ENCODE measurements around the gene EEF1G. TPM values are rescaled to one million over a fixed set of nuclear protein-coding genes. Genes with fewer than 3 reads are reported as not detected.

EEF1G gene
- total and polyA plus RNA-seq, 9 of the 15 experiments (the other 6 are each of a cell fraction or from before 2014, with no cell fraction given) = 985 to 2,349 (median 2,035) TPM

DNA sequence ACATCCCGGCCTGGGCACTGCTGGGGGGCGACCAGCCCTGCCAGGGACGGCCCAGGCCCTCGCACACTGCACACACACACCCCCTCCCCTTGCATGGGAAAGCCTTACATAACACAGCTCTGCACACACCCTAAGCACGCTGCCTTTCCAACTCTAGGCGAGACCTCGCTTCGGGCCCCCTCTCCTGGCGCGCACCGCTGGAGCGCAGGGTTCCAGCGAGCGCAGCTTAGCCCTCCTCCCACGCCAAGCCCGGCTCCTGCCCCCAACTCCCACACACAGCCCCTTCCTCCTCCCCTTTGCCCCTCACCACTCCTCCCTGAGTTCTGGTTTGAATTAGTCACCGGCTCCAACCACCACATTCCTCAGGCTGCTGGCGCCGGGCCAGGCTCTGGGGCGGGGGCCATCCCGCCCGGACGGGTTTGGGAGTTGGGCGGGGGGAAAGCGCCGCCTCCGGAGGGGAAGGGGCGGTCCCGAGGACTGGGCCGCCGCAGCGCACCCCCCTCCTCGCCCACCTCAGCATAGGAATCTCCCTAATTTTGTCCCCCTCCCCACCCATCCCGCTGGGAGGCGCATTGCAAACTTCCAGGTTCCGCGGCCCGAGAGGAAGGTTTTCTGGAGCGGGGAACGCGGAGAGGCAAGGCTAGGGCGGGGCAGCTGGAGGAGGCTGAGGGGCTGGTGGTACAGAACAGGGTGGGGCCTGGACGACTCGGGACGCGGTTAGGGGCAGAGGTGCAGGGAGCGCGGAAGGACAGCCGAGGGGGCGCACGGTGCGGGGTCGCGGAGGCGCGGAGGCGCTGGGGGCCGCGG, 28.1 kb downstream of the EEF1G start (continued):
- TF ChIP-seq ZBTB33 (CRISPR knock-in tag; IDR thresholded peaks at IDR 0.05) = peak; percentile 27; the same call in 1 of the 2 replicates
- TF ChIP-seq EGR1 (conservative IDR thresholded peaks at IDR 0.05) = peak; percentile 100
- TF ChIP-seq THRAP3 (IDR thresholded peaks at IDR 0.05; ENCODE audit: borderline replicate concordance) = no peak
- TF ChIP-seq COPS2 (conservative IDR thresholded peaks at IDR 0.05) = no peak
- TF ChIP-seq SNAPC5 (CRISPR knock-in tag; IDR thresholded peaks at IDR 0.05) = no peak
- TF ChIP-seq RNF2 (IDR thresholded peaks at IDR 0.05) = peak; percentile 84; the same call in 1 of the 2 replicates
- TF ChIP-seq, protein P1, sequence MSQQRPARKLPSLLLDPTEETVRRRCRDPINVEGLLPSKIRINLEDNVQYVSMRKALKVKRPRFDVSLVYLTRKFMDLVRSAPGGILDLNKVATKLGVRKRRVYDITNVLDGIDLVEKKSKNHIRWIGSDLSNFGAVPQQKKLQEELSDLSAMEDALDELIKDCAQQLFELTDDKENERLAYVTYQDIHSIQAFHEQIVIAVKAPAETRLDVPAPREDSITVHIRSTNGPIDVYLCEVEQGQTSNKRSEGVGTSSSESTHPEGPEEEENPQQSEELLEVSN (IDR thresholded peaks at IDR 0.05; ENCODE audit: borderline replicate concordance in 1 of 2, extremely low read depth in 1 of 2, insufficient read depth in 1 of 2, insufficient read length in 1 of 2, low read depth in 1 of 2, low read length in 1 of 2, poor library complexity in 1 of 2, severe bottlenecking in 1 of 2) = peak; percentile 60 to 72
- no peak for TF ChIP-seq ARID3A (IDR thresholded peaks at IDR 0.05; ENCODE audit: borderline replicate concordance, low read depth, low read length)
- TF ChIP-seq CTBP1 (IDR thresholded peaks at IDR 0.05; ENCODE audit: borderline replicate concordance) = peak; percentile 77
- TF ChIP-seq ARID1B (IDR thresholded peaks at IDR 0.05) = peak; percentile 87
- TF ChIP-seq, protein P2, sequence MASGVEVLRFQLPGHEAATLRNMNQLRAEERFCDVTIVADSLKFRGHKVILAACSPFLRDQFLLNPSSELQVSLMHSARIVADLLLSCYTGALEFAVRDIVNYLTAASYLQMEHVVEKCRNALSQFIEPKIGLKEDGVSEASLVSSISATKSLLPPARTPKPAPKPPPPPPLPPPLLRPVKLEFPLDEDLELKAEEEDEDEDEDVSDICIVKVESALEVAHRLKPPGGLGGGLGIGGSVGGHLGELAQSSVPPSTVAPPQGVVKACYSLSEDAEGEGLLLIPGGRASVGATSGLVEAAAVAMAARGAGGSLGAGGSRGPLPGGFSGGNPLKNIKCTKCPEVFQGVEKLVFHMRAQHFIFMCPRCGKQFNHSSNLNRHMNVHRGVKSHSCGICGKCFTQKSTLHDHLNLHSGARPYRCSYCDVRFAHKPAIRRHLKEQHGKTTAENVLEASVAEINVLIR (CRISPR knock-in tag; IDR thresholded peaks at IDR 0.05) = no peak
- TF ChIP-seq, protein P3, sequence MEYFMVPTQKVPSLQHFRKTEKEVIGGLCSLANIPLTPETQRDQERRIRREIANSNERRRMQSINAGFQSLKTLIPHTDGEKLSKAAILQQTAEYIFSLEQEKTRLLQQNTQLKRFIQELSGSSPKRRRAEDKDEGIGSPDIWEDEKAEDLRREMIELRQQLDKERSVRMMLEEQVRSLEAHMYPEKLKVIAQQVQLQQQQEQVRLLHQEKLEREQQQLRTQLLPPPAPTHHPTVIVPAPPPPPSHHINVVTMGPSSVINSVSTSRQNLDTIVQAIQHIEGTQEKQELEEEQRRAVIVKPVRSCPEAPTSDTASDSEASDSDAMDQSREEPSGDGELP (CRISPR knock-in tag; IDR thresholded peaks at IDR 0.05; ENCODE audit: borderline replicate concordance) = peak; percentile 63
- TF ChIP-seq L3MBTL2 (IDR thresholded peaks at IDR 0.05) = peak; percentile 58
- no peak for TF ChIP-seq SNRNP70 (optimal IDR thresholded peaks at IDR 0.05; ENCODE audit: low read depth, low read length)
- TF ChIP-seq, protein P4, sequence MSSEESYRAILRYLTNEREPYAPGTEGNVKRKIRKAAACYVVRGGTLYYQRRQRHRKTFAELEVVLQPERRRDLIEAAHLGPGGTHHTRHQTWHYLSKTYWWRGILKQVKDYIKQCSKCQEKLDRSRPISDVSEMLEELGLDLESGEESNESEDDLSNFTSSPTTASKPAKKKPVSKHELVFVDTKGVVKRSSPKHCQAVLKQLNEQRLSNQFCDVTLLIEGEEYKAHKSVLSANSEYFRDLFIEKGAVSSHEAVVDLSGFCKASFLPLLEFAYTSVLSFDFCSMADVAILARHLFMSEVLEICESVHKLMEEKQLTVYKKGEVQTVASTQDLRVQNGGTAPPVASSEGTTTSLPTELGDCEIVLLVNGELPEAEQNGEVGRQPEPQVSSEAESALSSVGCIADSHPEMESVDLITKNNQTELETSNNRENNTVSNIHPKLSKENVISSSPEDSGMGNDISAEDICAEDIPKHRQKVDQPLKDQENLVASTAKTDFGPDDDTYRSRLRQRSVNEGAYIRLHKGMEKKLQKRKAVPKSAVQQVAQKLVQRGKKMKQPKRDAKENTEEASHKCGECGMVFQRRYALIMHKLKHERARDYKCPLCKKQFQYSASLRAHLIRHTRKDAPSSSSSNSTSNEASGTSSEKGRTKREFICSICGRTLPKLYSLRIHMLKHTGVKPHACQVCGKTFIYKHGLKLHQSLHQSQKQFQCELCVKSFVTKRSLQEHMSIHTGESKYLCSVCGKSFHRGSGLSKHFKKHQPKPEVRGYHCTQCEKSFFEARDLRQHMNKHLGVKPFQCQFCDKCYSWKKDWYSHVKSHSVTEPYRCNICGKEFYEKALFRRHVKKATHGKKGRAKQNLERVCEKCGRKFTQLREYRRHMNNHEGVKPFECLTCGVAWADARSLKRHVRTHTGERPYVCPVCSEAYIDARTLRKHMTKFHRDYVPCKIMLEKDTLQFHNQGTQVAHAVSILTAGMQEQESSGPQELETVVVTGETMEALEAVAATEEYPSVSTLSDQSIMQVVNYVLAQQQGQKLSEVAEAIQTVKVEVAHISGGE (CRISPR knock-in tag; IDR thresholded peaks at IDR 0.05) = peak in 1 of 3 experiments; percentile 46; a peak in 1 of 6 replicates

Data from K562 (cell line).